WTC11 (cell line): ENCODE measurements around the gene RREB1. TPM values are rescaled to one million over a fixed set of nuclear protein-coding genes. Genes with fewer than 3 reads are reported as not detected.

ENCODE experiments used
- ATAC-seq: fragments of 200-7000 bp; cut with Tn5 transposase; 2 replicates; pipeline ENCODE4 v1.10.0; 2021; ENCODE audit warnings: mild to moderate bottlenecking, moderate library complexity
- CTCF ChIA-PET: fragments of 300-600 bp; sonication (Branson Sonifier 250); formaldehyde crosslinking; loops from one replicate; lab custom pipeline; 2021; ENCODE audit warnings: antibody characterized with exemption; lab: Charles Lee
- POLR2A ChIA-PET: fragments of 350-600 bp; sonication (Branson Sonifier 250); formaldehyde crosslinking; loops from one replicate; lab custom pipeline; 2021; ENCODE audit warnings: antibody characterized with exemption; lab: Charles Lee
- DNase-seq: peaks from one replicate; pipeline ENCODE4 v3.0.0; 2021; ENCODE audit warnings: low spot score
- H3K27ac Mint-ChIP-seq: 2 replicates; pipeline ENCODE4 v1.8.0; 2021; ENCODE audit warnings: mixed read lengths
- H3K27me3 Mint-ChIP-seq: 2 replicates; pipeline ENCODE4 v1.8.0; 2021; ENCODE audit warnings: low read depth, mild to moderate bottlenecking, moderate library complexity, mixed read lengths
- H3K36me3 Mint-ChIP-seq: 2 replicates; pipeline ENCODE4 v1.8.0; 2021; ENCODE audit warnings: mixed read lengths
- H3K4me1 Mint-ChIP-seq: 2 replicates; pipeline ENCODE4 v1.8.0; 2022; ENCODE audit warnings: mixed read lengths
- H3K4me3 Mint-ChIP-seq: 2 replicates; pipeline ENCODE4 v1.8.0; 2021; ENCODE audit warnings: mild to moderate bottlenecking, moderate library complexity, mixed read lengths
- H3K9me3 Mint-ChIP-seq: 2 replicates; pipeline ENCODE4 v1.8.0; 2021; ENCODE audit warnings: mixed read lengths
- ESRRA ChIP-seq: sonication (generic); formaldehyde crosslinking; IDR thresholded peaks from 2 replicates; pipeline ENCODE4 v1.8.1; 2022; ENCODE audit warnings: mild to moderate bottlenecking, missing genetic modification reagents, borderline replicate concordance
- GTF2I ChIP-seq: fragments of 250-450 bp; sonication (Bioruptor Pico); conservative IDR thresholded peaks from 2 replicates; pipeline ENCODE4 v1.4.0; 2021; ENCODE audit warnings: mild to moderate bottlenecking
- MYBL2 ChIP-seq: sonication (generic); formaldehyde crosslinking; IDR thresholded peaks from 2 replicates; pipeline ENCODE4 v1.8.1; 2023; ENCODE audit warnings: mild to moderate bottlenecking, moderate library complexity, missing genetic modification reagents
- NFATC4 ChIP-seq: fragments of 250-450 bp; sonication (Bioruptor Pico); IDR thresholded peaks from 2 replicates; pipeline ENCODE4 v1.9.0; 2021; ENCODE audit warnings: mild to moderate bottlenecking
- RORB ChIP-seq: fragments of 250-450 bp; sonication (Bioruptor Pico); IDR thresholded peaks from 2 replicates; pipeline ENCODE4 v1.9.0; 2021; ENCODE audit warnings: mild to moderate bottlenecking
- SMAD4 ChIP-seq: sonication (generic); formaldehyde crosslinking; IDR thresholded peaks from 2 replicates; pipeline ENCODE4 v1.8.0; 2022; ENCODE audit warnings: mild to moderate bottlenecking, missing genetic modification reagents
- ZNF219 ChIP-seq: sonication (generic); formaldehyde crosslinking; IDR thresholded peaks from 2 replicates; pipeline ENCODE4 v1.8.0; 2023; ENCODE audit warnings: missing genetic modification reagents, mild to moderate bottlenecking, borderline replicate concordance
- ZNF232 ChIP-seq: sonication (generic); formaldehyde crosslinking; IDR thresholded peaks from 2 replicates; pipeline ENCODE4 v1.8.0; 2022; ENCODE audit warnings: mild to moderate bottlenecking, missing genetic modification reagents
- ZNF317 ChIP-seq: sonication (generic); formaldehyde crosslinking; IDR thresholded peaks from 2 replicates; pipeline ENCODE4 v1.8.1; 2023; ENCODE audit warnings: low read depth, mild to moderate bottlenecking, moderate library complexity, missing genetic modification reagents, borderline replicate concordance
- ZNF671 ChIP-seq: fragments of 250-450 bp; sonication (Bioruptor Pico); IDR thresholded peaks from 2 replicates; pipeline ENCODE4 v1.8.0; 2021; ENCODE audit warnings: mild to moderate bottlenecking
- total RNA-seq: library from RNA; stranded (reverse); gene quantifications from 3 replicates; pipeline ENCODE4 v1.2.3, GENCODE V29; 2021
- TF ChIP-seq, protein P1 (sequence below): fragments of 250-450 bp; sonication (Bioruptor Pico); IDR thresholded peaks from 2 replicates; pipeline ENCODE4 v1.8.0; 2021; ENCODE audit warnings: mild to moderate bottlenecking
- TF ChIP-seq, protein P2 (sequence below): sonication (generic); formaldehyde crosslinking; IDR thresholded peaks from 2 replicates; pipeline ENCODE4 v1.8.1; 2022; ENCODE audit warnings: low read depth, mild to moderate bottlenecking, moderate library complexity, missing genetic modification reagents, borderline replicate concordance
- TF ChIP-seq, protein P3 (sequence below): sonication (generic); formaldehyde crosslinking; IDR thresholded peaks from 2 replicates; pipeline ENCODE4 v1.8.1; 2022; ENCODE audit warnings: missing genetic modification reagents, borderline replicate concordance
- TF ChIP-seq, protein P4 (sequence below): fragments of 250-450 bp; sonication (Bioruptor Pico); IDR thresholded peaks from 2 replicates; pipeline ENCODE4 v2.1.2; 2022; ENCODE audit warnings: mild to moderate bottlenecking, moderate library complexity
- TF ChIP-seq, protein P5 (sequence below): sonication (generic); formaldehyde crosslinking; IDR thresholded peaks from 2 replicates; pipeline ENCODE4 v1.8.0; 2023; ENCODE audit warnings: mild to moderate bottlenecking, missing genetic modification reagents
- TF ChIP-seq, protein P6 (sequence below): sonication (generic); formaldehyde crosslinking; IDR thresholded peaks from 2 replicates; pipeline ENCODE4 v1.8.0; 2022; ENCODE audit warnings: mild to moderate bottlenecking, missing genetic modification reagents

The RREB1 gene
- total RNA-seq, 1 experiment from 2014 or later: 38.5 TPM

DNA sequence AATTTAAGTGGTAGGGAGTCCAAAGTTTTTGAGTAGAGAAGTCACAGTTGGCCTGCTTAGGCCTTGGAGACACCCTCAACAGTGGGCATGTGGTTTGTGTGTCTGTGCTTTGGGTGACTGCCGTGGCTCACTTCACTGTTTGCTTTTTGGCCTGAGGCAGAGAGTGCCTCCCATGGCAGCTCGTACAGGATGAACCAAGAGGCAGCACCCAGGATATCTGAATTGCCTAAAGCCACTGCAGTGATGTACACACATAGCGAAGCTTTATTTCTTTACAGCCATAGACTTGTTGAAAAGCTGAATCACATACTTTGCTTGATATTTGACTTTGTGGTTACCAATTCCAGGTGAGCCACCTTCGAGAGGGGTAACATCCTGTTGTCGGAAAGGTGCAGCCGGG lies 21.6 kb downstream of the RREB1 start:
- no peak overlapping the region for H3K4me3 Mint-ChIP-seq
- ATAC-seq: no peak
- CTCF ChIA-PET: no interaction called here
- no peak for DNase-seq
- peaks cover 3% of the 10 kb centered on the region; the same call in 1 of the 2 replicates for H3K36me3 Mint-ChIP-seq
- H3K27me3 Mint-ChIP-seq: no peaks in the 10 kb centered on the region
- POLR2A ChIA-PET: no interaction called here
- H3K27ac Mint-ChIP-seq: no peak overlapping the region
- peaks cover 57% of the 10 kb centered on the region for H3K4me1 Mint-ChIP-seq
- H3K9me3 Mint-ChIP-seq: no peaks in the 10 kb centered on the region
- TF ChIP-seq, protein P1, sequence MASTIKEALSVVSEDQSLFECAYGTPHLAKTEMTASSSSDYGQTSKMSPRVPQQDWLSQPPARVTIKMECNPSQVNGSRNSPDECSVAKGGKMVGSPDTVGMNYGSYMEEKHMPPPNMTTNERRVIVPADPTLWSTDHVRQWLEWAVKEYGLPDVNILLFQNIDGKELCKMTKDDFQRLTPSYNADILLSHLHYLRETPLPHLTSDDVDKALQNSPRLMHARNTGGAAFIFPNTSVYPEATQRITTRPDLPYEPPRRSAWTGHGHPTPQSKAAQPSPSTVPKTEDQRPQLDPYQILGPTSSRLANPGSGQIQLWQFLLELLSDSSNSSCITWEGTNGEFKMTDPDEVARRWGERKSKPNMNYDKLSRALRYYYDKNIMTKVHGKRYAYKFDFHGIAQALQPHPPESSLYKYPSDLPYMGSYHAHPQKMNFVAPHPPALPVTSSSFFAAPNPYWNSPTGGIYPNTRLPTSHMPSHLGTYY: no peak
- TF ChIP-seq ZNF671 (CRISPR knock-in tag) (no peak), ZNF317 (no peak), GTF2I (CRISPR knock-in tag) (no peak), MYBL2 (CRISPR knock-in tag) (no peak), ZNF219 (no peak), RORB (no peak), ZNF232 (CRISPR knock-in tag) (no peak), SMAD4 (CRISPR knock-in tag) (no peak), NFATC4 (CRISPR knock-in tag) (no peak), ESRRA (no peak)
- TF ChIP-seq, protein P2, sequence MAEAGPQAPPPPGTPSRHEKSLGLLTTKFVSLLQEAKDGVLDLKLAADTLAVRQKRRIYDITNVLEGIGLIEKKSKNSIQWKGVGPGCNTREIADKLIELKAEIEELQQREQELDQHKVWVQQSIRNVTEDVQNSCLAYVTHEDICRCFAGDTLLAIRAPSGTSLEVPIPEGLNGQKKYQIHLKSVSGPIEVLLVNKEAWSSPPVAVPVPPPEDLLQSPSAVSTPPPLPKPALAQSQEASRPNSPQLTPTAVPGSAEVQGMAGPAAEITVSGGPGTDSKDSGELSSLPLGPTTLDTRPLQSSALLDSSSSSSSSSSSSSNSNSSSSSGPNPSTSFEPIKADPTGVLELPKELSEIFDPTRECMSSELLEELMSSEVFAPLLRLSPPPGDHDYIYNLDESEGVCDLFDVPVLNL (CRISPR knock-in tag): no peak
- TF ChIP-seq, protein P3, sequence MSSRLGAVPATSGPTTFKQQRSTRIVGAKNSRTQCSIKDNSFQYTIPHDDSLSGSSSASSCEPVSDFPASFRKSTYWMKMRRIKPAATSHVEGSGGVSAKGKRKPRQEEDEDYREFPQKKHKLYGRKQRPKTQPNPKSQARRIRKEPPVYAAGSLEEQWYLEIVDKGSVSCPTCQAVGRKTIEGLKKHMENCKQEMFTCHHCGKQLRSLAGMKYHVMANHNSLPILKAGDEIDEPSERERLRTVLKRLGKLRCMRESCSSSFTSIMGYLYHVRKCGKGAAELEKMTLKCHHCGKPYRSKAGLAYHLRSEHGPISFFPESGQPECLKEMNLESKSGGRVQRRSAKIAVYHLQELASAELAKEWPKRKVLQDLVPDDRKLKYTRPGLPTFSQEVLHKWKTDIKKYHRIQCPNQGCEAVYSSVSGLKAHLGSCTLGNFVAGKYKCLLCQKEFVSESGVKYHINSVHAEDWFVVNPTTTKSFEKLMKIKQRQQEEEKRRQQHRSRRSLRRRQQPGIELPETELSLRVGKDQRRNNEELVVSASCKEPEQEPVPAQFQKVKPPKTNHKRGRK (CRISPR knock-in tag): no peak
- TF ChIP-seq, protein P4, sequence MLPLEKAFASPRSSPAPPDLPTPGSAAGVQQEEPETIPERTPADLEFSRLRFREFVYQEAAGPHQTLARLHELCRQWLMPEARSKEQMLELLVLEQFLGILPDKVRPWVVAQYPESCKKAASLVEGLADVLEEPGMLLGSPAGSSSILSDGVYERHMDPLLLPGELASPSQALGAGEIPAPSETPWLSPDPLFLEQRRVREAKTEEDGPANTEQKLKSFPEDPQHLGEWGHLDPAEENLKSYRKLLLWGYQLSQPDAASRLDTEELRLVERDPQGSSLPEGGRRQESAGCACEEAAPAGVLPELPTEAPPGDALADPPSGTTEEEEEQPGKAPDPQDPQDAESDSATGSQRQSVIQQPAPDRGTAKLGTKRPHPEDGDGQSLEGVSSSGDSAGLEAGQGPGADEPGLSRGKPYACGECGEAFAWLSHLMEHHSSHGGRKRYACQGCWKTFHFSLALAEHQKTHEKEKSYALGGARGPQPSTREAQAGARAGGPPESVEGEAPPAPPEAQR: no peak
- TF ChIP-seq, protein P5, sequence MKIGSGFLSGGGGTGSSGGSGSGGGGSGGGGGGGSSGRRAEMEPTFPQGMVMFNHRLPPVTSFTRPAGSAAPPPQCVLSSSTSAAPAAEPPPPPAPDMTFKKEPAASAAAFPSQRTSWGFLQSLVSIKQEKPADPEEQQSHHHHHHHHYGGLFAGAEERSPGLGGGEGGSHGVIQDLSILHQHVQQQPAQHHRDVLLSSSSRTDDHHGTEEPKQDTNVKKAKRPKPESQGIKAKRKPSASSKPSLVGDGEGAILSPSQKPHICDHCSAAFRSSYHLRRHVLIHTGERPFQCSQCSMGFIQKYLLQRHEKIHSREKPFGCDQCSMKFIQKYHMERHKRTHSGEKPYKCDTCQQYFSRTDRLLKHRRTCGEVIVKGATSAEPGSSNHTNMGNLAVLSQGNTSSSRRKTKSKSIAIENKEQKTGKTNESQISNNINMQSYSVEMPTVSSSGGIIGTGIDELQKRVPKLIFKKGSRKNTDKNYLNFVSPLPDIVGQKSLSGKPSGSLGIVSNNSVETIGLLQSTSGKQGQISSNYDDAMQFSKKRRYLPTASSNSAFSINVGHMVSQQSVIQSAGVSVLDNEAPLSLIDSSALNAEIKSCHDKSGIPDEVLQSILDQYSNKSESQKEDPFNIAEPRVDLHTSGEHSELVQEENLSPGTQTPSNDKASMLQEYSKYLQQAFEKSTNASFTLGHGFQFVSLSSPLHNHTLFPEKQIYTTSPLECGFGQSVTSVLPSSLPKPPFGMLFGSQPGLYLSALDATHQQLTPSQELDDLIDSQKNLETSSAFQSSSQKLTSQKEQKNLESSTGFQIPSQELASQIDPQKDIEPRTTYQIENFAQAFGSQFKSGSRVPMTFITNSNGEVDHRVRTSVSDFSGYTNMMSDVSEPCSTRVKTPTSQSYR (CRISPR knock-in tag): no peak
- TF ChIP-seq, protein P6, sequence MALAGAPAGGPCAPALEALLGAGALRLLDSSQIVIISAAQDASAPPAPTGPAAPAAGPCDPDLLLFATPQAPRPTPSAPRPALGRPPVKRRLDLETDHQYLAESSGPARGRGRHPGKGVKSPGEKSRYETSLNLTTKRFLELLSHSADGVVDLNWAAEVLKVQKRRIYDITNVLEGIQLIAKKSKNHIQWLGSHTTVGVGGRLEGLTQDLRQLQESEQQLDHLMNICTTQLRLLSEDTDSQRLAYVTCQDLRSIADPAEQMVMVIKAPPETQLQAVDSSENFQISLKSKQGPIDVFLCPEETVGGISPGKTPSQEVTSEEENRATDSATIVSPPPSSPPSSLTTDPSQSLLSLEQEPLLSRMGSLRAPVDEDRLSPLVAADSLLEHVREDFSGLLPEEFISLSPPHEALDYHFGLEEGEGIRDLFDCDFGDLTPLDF (CRISPR knock-in tag): no peak
